PC-3 (cell line): ENCODE data around the gene TRABD2A.

Source experiments
- CTCF ChIP-seq: fragments of 300-600 bp; sonication (generic); conservative IDR thresholded peaks from 2 replicates; pipeline ENCODE4 v1.5.1; 2017; ENCODE audit warnings: antibody characterized with exemption, low read depth, mild to moderate bottlenecking, low read length
- EZH2 ChIP-seq: fragments of 300-600 bp; sonication (generic); IDR thresholded peaks from one replicate; pipeline ENCODE4 v1.6.1; 2017; ENCODE audit warnings: antibody characterized with exemption, mild to moderate bottlenecking, low read length; ENCODE audit not compliant: unreplicated experiment

GRCh38 chr2:84793641-84794040 lies 87.2 kb downstream of the TRABD2A start:
- TF ChIP-seq CTCF (no peak), EZH2 (no peak)
